ENCODE measurements around the gene TMEM221.

DNA sequence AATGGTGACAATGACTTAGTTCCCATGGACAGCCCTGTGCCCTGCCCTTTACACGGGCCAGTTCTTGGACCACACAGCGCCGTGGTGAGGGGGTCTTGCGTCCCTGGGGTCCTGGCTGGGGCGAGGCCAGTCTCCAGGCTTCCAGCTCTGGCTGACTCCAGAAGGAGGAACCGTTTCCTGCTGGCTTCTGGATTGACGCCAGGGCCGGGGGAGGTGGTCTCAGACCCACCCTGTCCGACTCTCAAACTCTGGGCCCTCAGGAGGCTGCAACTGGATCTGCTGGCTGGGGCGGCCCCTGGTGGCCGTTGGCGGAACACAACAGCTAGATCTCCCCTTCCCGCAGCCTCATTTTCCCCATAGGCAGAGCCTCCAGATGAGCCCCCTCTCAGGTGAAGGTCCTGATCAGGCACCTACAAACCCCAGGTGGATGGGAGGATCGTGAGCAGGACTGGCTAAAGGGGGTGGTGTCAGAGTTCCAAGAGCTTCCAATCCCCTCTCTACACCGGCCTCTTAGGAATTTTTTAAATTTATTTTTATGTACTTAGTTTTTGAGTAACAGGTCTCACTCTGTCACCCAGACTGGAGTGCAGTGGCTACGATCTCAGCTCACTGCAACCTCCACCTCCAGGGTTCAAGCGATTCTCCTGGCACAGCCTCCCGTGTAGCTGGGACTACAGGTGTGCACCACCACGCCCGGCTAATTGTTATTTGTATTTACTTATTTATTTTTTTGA is 62.4 kb downstream of the TMEM221 start:
- TF ChIP-seq, protein P1, sequence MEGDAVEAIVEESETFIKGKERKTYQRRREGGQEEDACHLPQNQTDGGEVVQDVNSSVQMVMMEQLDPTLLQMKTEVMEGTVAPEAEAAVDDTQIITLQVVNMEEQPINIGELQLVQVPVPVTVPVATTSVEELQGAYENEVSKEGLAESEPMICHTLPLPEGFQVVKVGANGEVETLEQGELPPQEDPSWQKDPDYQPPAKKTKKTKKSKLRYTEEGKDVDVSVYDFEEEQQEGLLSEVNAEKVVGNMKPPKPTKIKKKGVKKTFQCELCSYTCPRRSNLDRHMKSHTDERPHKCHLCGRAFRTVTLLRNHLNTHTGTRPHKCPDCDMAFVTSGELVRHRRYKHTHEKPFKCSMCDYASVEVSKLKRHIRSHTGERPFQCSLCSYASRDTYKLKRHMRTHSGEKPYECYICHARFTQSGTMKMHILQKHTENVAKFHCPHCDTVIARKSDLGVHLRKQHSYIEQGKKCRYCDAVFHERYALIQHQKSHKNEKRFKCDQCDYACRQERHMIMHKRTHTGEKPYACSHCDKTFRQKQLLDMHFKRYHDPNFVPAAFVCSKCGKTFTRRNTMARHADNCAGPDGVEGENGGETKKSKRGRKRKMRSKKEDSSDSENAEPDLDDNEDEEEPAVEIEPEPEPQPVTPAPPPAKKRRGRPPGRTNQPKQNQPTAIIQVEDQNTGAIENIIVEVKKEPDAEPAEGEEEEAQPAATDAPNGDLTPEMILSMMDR (IDR thresholded peaks at IDR 0.05; ENCODE audit: poor library complexity): peak; percentile 66
- no peak for TF ChIP-seq EZH2 (IDR thresholded peaks at IDR 0.05; ENCODE audit: borderline replicate concordance)
- no peak for TF ChIP-seq EZH2phosphoT487 (IDR thresholded peaks at IDR 0.05; ENCODE audit: low read depth, severe bottlenecking, unreplicated experiment)
